K562 (cell line): ENCODE data around the gene PRR11. TPM values are rescaled to one million over a fixed set of nuclear protein-coding genes. Genes with fewer than 3 reads are reported as not detected.
A peak's percentile ranks its signal among the peaks of the same experiment; 100 is the strongest.

Source experiments
- ATAC-seq: fragments of 200-7000 bp; cut with Tn5 transposase; 3 replicates; pipeline ENCODE4 v1.9.1; 2020; ENCODE audit warnings: moderate library complexity
- BruUV-seq: library from RNA; stranded (reverse); fragments of 400-500 nt; replicated peaks from 2 replicates; lab custom pipeline; 2021; lab: Mats Ljungman, UMichigan
- CTCF ChIA-PET: fragments of 300-600 bp; formaldehyde crosslinking; extraction: SDS; loops from one replicate; lab custom pipeline; 2021; ENCODE audit warnings: low intra/inter-chr PET ratio; lab: Yijun Ruan, JAX
- POLR2A ChIA-PET: fragments of 300-600, 350-650 bp; sonication (Branson Sonifier 250); formaldehyde crosslinking; extraction: SDS; loops from one replicate; lab custom pipeline; 2021; ENCODE audit warnings: antibody characterized with exemption, inconsistent platforms; lab: Yijun Ruan, JAX
- DNase-seq, 4 experiments: peaks; one replicate each; pipeline versions ENCODE4 v3.0.0 to v3.0.0-alpha.2; 2011 to 2018; ENCODE audit warnings: low spot score in 3 of 4, mixed read lengths in 3 of 4; ENCODE audit errors: extremely low read depth in 1 of 4
- FAIRE-seq: peaks from 2 replicates; lab custom pipeline; 2011; peaks lifted over from hg19 to GRCh38; lab: Jason Lieb, UNC
- H2AFZ ChIP-seq: 2 replicates; pipeline ENCODE4 v1.6.0; 2011; ENCODE audit warnings: low read depth, low read length, control low read depth, inconsistent platforms
- H3K27ac ChIP-seq: fragments of 200-600 bp; 3 replicates; pipeline ENCODE4 v1.8.0; 2011; ENCODE audit warnings: low read depth, mild to moderate bottlenecking, control low read depth, inconsistent platforms, low read length, moderate library complexity, mixed read lengths; ENCODE audit errors: extremely low read depth
- H3K27me3 ChIP-seq, 2 experiments: fragments of 300-600 bp in 1 of 2; 2 replicates in 1 of 2; 3 replicates in 1 of 2; pipeline versions ENCODE4 v1.6.0 to v1.8.0; 2011; ENCODE audit warnings: inconsistent platforms in 2 of 2, low read length in 2 of 2, mild to moderate bottlenecking in 1 of 2, mixed read lengths in 1 of 2, moderate library complexity in 1 of 2; ENCODE audit not compliant: control insufficient read depth in 2 of 2, insufficient read depth in 2 of 2
- H3K36me3 ChIP-seq: fragments of 300-600 bp; 3 replicates; pipeline ENCODE4 v1.8.0; 2011; ENCODE audit warnings: mild to moderate bottlenecking, low read length, inconsistent platforms; ENCODE audit not compliant: control insufficient read depth, insufficient read depth
- H3K4me1 ChIP-seq, 2 experiments: fragments of 200-600 bp in 1 of 2; replicated peaks in 1 of 2; 2 replicates in 1 of 2; 3 replicates in 1 of 2; pipeline versions ENCODE4 v1.5.1 to v1.8.0; 2011; ENCODE audit warnings: inconsistent platforms in 2 of 2, low read length in 2 of 2, mild to moderate bottlenecking in 1 of 2, mixed read lengths in 1 of 2, moderate library complexity in 1 of 2; ENCODE audit not compliant: control insufficient read depth in 2 of 2, insufficient read depth in 2 of 2
- H3K4me2 ChIP-seq: 2 replicates; pipeline ENCODE4 v1.6.1; 2011; ENCODE audit warnings: low read length, control low read depth, inconsistent platforms, mixed read lengths; ENCODE audit not compliant: insufficient read depth
- H3K4me3 ChIP-seq: fragments of 200-600 bp; sonication (generic), shearing (Covaris generic); 2 replicates; pipeline ENCODE4 v1.5.1; 2016; ENCODE audit warnings: control low read depth, inconsistent platforms
- H3K79me2 ChIP-seq: fragments of 200-600 bp; 3 replicates; pipeline ENCODE4 v1.8.0; 2011; ENCODE audit warnings: low read length, inconsistent platforms; ENCODE audit not compliant: control insufficient read depth, insufficient read depth
- H3K9ac ChIP-seq, 2 experiments: 2 replicates each; pipeline versions ENCODE4 v1.6.0 to v1.6.1; 2011; ENCODE audit warnings: low read depth in 2 of 2, low read length in 2 of 2, control low read depth in 1 of 2, inconsistent platforms in 1 of 2, mild to moderate bottlenecking in 1 of 2, mixed read lengths in 1 of 2; ENCODE audit not compliant: insufficient read depth in 1 of 2
- H3K9me1 ChIP-seq: one replicate; pipeline ENCODE4 v1.6.0; 2011; ENCODE audit warnings: inconsistent platforms, mild to moderate bottlenecking, low read length, moderate library complexity; ENCODE audit not compliant: control insufficient read depth, insufficient read depth
- H3K9me3 ChIP-seq: replicated peaks from 2 replicates; pipeline ENCODE4 v1.5.1; 2011; ENCODE audit warnings: low read depth, low read length, inconsistent platforms; ENCODE audit not compliant: control insufficient read depth, insufficient read depth
- H4K20me1 ChIP-seq: replicated peaks from 2 replicates; pipeline ENCODE4 v1.6.1; 2011; ENCODE audit warnings: low read length, inconsistent platforms, mixed read lengths; ENCODE audit not compliant: control insufficient read depth, insufficient read depth
- CTBP1 ChIP-seq: fragments of 450-650 bp; IDR thresholded peaks from 2 replicates; pipeline ENCODE4 v1.6.1; 2016; ENCODE audit warnings: borderline replicate concordance
- FOS ChIP-seq: IDR thresholded peaks from 3 replicates; pipeline ENCODE4 v1.6.1; 2011; ENCODE audit not compliant: insufficient read length; ENCODE audit errors: extremely low read depth
- HMG20B ChIP-seq: fragments of 250-450 bp; sonication (Bioruptor Pico); IDR thresholded peaks from 2 replicates; pipeline ENCODE4 v1.5.0; 2021; ENCODE audit warnings: mild to moderate bottlenecking
- PTTG1 ChIP-seq: fragments of 450-650 bp; IDR thresholded peaks from 2 replicates; pipeline ENCODE4 v1.6.1; 2016; ENCODE audit warnings: low read depth, mild to moderate bottlenecking, missing genetic modification characterization, missing compliant biosample characterization
- RBM39 ChIP-seq: fragments of 200-400 bp; formaldehyde crosslinking; optimal IDR thresholded peaks from 2 replicates; pipeline ENCODE3; 2018; ENCODE audit warnings: low read depth, low read length
- SAP30 ChIP-seq: fragments of 200-600 bp; sonication (generic); IDR thresholded peaks from 2 replicates; pipeline ENCODE4 v1.6.1; 2012; ENCODE audit warnings: borderline replicate concordance, low read depth, mild to moderate bottlenecking, moderate library complexity, low read length, control low read depth, inconsistent platforms; ENCODE audit not compliant: insufficient read depth, poor library complexity, severe bottlenecking
- SNRNP70 ChIP-seq: fragments of 200-400 bp; formaldehyde crosslinking; optimal IDR thresholded peaks from 2 replicates; pipeline ENCODE3; 2017; ENCODE audit warnings: low read depth, low read length
- ZBTB33 ChIP-seq: sonication (generic); formaldehyde crosslinking; IDR thresholded peaks from 2 replicates; pipeline ENCODE4 v1.8.1; 2023; ENCODE audit warnings: mild to moderate bottlenecking, missing genetic modification reagents
- ZNF143 ChIP-seq: sonication (generic); formaldehyde crosslinking; IDR thresholded peaks from 2 replicates; pipeline ENCODE4 v1.9.0; 2022; ENCODE audit warnings: mild to moderate bottlenecking, missing genetic modification reagents
- WGBS: fragments of 100-300 bp; shearing (Covaris generic); methylation state at CpG from one replicate; pipeline ENCODE4 v1.1.6; 2016; ENCODE audit warnings: low coverage, mixed read lengths; ENCODE audit not compliant: insufficient coverage; ENCODE audit errors: missing lambda C conversion rate; 5-methylcytosine and 5-hydroxymethylcytosine counted together
- in situ Hi-C: fragments of 300-500 bp; cut with MboI; formaldehyde crosslinking; loops from 4 replicates; pipeline ENCODE4 v1.15.0; 2018; ENCODE audit warnings: inconsistent platforms, mixed read lengths
- intact Hi-C: fragments of 100-400 bp; cut with micrococcal nuclease; formaldehyde crosslinking; loops from 2 replicates; pipeline ENCODE4 v1.14.2; 2022
- polyA plus RNA-seq, 8 experiments: library from polyadenylated mRNA; depleted of rRNA in 4 of 8; stranded (reverse) in 5 of 8; unstranded in 3 of 8; fragments of >200 nt; fragmentation: Nextera tagmentation in 2 of 8; fragmentation: Illumina TruSeq in 1 of 8; extraction: Ambion mirVana in 2 of 8; extraction: Trizol in 1 of 8; gene quantifications; 2 replicates each; pipeline versions ENCODE4 v1.2.1 to v1.2.3, GENCODE V29; 2011 to 2014; ENCODE audit warnings: inconsistent platforms in 1 of 8, missing spikeins in 1 of 8
- total RNA-seq, 7 experiments: library from RNA; depleted of rRNA in 6 of 7; stranded (reverse); fragments of >200 nt in 6 of 7; fragmentation: Illumina TruSeq in 2 of 7; extraction: Trizol in 2 of 7; gene quantifications; 2 replicates each; pipeline versions ENCODE4 v1.2.1 to v1.2.3, GENCODE V29; 2011 to 2021; ENCODE audit warnings: low replicate concordance in 1 of 7
- TF ChIP-seq, protein P1 (sequence below): fragments of 450-650 bp; formaldehyde crosslinking; IDR thresholded peaks from 2 replicates; pipeline ENCODE4 v1.4.0; 2020; ENCODE audit warnings: mild to moderate bottlenecking, mixed read lengths
- TF ChIP-seq, protein P2 (sequence below), 3 experiments: IDR thresholded peaks in 2 of 3; conservative IDR thresholded peaks in 1 of 3; 2 replicates each; pipeline ENCODE4 v1.5.1; 2011 to 2012; ENCODE audit warnings: low read length in 3 of 3, mild to moderate bottlenecking in 3 of 3, control low read depth in 2 of 3, improper control_type of control experiment in 1 of 3, inconsistent platforms in 1 of 3, low read depth in 1 of 3, mixed read lengths in 1 of 3, moderate library complexity in 1 of 3; ENCODE audit not compliant: insufficient read depth in 2 of 3
- TF ChIP-seq, protein P3 (sequence below): fragments of 450-650 bp; IDR thresholded peaks from 2 replicates; pipeline ENCODE4 v1.7.1; 2018; ENCODE audit warnings: mild to moderate bottlenecking, low read depth; ENCODE audit not compliant: partially characterized antibody

Gene PRR11
- total and polyA plus RNA-seq, 9 of the 15 experiments (the other 6 are each of a cell fraction or from before 2014, with no cell fraction given), result 13.3 to 75.2 (median 46.4) TPM

- Histone ChIP-seq H3K9me3 (no peaks in the 10 kb centered on the region), H3K4me2 (no peak overlapping the region), H4K20me1 (no peaks in the 10 kb centered on the region), H3K36me3 (peaks cover 22% of the 10 kb centered on the region; the same call in 1 of the 3 replicates), H3K4me3 (no peak overlapping the region), H3K79me2 (no peaks in the 10 kb centered on the region), H3K27me3 (no peaks in the 10 kb centered on the region), H3K4me1 (no peaks in the 10 kb centered on the region; a peak in 1 of 5 replicates), H3K27ac (no peak overlapping the region), H3K9ac (peak overlapping the region in 1 of 2 experiments; percentile 45; a peak in 1 of 4 replicates), H2AFZ (no peak overlapping the region), H3K9me1 (no peaks in the 10 kb centered on the region)
- no TSS peak for BruUV-seq
- intact Hi-C loops (no loop called here), in situ Hi-C loops (no loop called here)
- ATAC-seq (no peak), FAIRE-seq (no peak), DNase-seq (no peak)
- POLR2A ChIA-PET, result interaction anchor here (0.6 to 1.0 kb wide), 3 partner anchors 8 to 109 kb away, joined by 3 read pairs; no protein-coding TSS in a partner anchor
- TF ChIP-seq, protein P1, sequence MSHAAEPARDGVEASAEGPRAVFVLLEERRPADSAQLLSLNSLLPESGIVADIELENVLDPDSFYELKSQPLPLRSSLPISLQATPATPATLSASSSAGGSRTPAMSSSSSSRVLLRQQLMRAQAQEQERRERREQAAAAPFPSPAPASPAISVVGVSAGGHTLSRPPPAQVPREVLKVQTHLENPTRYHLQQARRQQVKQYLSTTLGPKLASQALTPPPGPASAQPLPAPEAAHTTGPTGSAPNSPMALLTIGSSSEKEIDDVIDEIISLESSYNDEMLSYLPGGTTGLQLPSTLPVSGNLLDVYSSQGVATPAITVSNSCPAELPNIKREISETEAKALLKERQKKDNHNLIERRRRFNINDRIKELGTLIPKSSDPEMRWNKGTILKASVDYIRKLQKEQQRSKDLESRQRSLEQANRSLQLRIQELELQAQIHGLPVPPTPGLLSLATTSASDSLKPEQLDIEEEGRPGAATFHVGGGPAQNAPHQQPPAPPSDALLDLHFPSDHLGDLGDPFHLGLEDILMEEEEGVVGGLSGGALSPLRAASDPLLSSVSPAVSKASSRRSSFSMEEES (CRISPR knock-in tag), result no peak
- TF ChIP-seq, protein P2, sequence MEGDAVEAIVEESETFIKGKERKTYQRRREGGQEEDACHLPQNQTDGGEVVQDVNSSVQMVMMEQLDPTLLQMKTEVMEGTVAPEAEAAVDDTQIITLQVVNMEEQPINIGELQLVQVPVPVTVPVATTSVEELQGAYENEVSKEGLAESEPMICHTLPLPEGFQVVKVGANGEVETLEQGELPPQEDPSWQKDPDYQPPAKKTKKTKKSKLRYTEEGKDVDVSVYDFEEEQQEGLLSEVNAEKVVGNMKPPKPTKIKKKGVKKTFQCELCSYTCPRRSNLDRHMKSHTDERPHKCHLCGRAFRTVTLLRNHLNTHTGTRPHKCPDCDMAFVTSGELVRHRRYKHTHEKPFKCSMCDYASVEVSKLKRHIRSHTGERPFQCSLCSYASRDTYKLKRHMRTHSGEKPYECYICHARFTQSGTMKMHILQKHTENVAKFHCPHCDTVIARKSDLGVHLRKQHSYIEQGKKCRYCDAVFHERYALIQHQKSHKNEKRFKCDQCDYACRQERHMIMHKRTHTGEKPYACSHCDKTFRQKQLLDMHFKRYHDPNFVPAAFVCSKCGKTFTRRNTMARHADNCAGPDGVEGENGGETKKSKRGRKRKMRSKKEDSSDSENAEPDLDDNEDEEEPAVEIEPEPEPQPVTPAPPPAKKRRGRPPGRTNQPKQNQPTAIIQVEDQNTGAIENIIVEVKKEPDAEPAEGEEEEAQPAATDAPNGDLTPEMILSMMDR (IDR thresholded peaks at IDR 0.05 in 2 of 3, conservative IDR thresholded peaks at IDR 0.05 in 1 of 3; ENCODE audit: insufficient read depth in 2 of 3, low read depth in 1 of 3, low read length in 3 of 3), result no peak
- TF ChIP-seq SNRNP70 (no peak), SAP30 (no peak), FOS (no peak), RBM39 (no peak), CTBP1 (no peak), ZBTB33 (CRISPR knock-in tag) (no peak), HMG20B (CRISPR knock-in tag) (no peak), ZNF143 (no peak), PTTG1 (tag) (no peak)
- TF ChIP-seq, protein P3, sequence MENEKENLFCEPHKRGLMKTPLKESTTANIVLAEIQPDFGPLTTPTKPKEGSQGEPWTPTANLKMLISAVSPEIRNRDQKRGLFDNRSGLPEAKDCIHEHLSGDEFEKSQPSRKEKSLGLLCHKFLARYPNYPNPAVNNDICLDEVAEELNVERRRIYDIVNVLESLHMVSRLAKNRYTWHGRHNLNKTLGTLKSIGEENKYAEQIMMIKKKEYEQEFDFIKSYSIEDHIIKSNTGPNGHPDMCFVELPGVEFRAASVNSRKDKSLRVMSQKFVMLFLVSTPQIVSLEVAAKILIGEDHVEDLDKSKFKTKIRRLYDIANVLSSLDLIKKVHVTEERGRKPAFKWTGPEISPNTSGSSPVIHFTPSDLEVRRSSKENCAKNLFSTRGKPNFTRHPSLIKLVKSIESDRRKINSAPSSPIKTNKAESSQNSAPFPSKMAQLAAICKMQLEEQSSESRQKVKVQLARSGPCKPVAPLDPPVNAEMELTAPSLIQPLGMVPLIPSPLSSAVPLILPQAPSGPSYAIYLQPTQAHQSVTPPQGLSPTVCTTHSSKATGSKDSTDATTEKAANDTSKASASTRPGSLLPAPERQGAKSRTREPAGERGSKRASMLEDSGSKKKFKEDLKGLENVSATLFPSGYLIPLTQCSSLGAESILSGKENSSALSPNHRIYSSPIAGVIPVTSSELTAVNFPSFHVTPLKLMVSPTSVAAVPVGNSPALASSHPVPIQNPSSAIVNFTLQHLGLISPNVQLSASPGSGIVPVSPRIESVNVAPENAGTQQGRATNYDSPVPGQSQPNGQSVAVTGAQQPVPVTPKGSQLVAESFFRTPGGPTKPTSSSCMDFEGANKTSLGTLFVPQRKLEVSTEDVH, result no peak
- WGBS, result 92% methylated on average over 7 of the region's 9 CpGs
- CTCF ChIA-PET, result no interaction called here
Observed at GRCh38 chr17:59181481-59181880, 25.9 kb downstream of the PRR11 start.
